Measurements from ENCODE around the gene CACNA1D. TPM values are rescaled to one million over a fixed set of nuclear protein-coding genes. Genes with fewer than 3 reads are reported as not detected.

Gene CACNA1D
- polyA plus RNA-seq, 1 experiment: 0.15 TPM

DNA sequence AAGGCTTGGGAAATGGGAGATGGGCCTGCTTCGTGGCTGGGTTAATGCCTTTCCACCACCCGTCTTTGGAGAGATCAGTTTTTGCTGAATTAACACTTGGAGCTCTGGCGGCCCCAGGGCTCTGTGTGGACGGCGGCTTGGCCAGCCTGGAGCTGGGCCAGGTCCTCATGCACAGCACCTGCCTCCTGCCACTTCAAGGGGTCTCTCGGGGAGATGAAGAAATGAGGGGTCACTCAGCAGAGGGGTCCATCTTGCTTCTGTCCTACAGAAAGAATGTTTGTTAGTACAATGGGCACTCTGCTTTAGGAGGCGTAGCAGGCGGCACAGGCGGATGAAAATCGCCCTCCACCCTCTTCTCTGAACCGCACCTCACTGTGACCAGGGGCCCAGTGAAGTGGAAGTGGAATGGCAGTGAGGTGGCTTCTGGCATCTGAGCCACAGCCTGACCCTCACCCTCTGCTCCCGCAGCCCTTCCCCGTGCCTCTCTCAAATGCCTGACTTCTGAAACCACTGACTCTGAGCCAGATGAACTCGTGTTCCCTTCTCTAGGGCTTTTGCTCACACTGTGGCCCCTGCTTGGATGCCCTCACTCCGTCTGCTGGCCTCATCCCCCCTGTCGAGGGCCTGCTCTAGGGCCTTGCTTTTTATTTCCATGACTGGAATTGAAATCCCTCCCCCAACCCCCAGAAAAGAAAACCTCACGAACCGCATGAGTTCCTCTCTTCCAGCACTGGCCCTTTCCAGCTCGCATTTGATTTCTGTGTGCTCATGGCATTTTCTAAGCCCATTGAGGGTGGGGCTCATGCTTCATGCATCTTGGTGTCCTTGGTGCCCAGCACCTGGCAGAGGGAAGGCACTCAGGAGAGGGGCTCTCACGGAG lies 309.6 kb downstream of the CACNA1D start:
- DNase-seq (ENCODE audit: low read depth): no peak
- TF ChIP-seq, protein P1, sequence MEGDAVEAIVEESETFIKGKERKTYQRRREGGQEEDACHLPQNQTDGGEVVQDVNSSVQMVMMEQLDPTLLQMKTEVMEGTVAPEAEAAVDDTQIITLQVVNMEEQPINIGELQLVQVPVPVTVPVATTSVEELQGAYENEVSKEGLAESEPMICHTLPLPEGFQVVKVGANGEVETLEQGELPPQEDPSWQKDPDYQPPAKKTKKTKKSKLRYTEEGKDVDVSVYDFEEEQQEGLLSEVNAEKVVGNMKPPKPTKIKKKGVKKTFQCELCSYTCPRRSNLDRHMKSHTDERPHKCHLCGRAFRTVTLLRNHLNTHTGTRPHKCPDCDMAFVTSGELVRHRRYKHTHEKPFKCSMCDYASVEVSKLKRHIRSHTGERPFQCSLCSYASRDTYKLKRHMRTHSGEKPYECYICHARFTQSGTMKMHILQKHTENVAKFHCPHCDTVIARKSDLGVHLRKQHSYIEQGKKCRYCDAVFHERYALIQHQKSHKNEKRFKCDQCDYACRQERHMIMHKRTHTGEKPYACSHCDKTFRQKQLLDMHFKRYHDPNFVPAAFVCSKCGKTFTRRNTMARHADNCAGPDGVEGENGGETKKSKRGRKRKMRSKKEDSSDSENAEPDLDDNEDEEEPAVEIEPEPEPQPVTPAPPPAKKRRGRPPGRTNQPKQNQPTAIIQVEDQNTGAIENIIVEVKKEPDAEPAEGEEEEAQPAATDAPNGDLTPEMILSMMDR (IDR thresholded peaks at IDR 0.05; ENCODE audit: insufficient read depth, low read depth, low read length): no peak
- POLR2A ChIA-PET: no interaction called here
- CTCF ChIA-PET: interaction anchor here (0.6 to 1.3 kb wide), 6 partner anchors 9 to 1484 kb away, joined by 3 read pairs; no protein-coding TSS in a partner anchor
- Histone ChIP-seq H3K27me3 (ENCODE audit: control insufficient read depth, insufficient read depth, low read length) (no peaks in the 10 kb centered on the region), H3K4me3 (ENCODE audit: low read depth, low read length) (no peak overlapping the region), H3K36me3 (ENCODE audit: control insufficient read depth, insufficient read depth, low read length) (no peaks in the 10 kb centered on the region)

DNA sequence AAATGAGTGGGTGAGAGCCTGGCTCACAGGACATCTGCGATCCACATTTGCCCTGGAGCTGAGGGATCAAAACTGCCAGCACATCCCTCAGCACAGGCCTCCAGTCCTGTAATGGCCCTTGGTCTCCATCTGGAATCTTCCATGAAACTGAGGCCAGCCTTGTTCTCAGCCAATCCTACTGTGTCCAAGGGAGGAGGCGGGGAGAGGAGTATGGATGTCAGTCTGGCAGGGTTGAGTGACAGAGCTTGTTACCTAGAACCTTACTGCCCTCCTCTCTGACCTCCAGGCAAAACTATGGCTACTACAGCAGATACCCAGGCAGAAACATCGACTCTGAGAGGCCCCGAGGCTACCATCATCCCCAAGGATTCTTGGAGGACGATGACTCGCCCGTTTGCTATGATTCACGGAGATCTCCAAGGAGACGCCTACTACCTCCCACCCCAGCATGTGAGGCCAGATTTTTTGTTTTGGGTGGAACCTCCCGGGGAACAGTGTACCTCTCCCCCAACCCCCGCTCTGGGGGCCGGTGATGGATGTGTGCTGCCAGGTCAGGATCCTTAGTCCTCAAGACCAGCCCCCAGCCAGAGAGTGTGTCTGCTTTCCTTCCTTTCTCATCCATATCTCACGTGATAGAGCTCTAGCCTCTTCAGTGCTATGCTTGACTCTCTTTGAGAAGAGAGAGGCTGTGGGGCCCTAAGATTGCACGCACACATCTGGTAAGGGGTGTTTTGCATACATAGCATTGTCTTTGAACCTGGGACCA lies 310.5 kb downstream of the CACNA1D start:
- H3K4me3 ChIP-seq (ENCODE audit: low read depth, low read length): no peak overlapping the region
- POLR2A ChIA-PET: no interaction called here

DNA sequence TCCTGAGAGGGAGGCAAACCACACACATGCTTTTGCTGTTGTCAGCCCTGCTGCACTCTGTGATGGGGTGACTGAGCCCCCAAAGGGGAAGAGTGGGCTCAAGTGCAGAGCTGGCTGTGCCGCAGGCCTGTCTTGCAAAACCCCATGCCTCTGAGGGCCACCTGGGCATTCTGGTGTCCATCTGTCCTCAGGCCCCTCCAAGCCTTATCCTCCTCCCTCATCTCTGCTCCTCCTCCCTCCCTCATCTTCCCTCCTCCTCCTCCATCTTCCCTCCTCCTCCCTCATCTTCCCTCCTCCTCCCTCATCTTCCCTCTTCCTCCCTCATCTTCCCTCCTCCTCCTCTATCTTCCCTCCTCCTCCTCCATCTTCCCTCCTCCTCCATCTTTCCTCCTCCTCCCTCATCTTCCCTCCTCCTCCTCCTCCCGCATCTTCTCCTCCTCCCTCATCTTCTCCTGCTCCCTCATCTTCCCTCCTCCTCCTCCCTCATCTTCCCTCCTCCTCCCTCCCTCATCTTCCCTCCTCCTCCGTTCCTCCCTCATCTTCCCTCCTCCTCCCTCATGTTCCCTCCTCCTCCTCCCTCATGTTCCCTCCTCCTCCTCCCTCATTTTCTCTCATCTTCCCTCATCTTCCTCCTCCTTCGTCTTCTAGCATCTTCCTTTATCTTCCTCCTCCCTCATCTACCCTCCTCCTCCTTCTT lies 311.2 kb downstream of the CACNA1D start:
- TF ChIP-seq, protein P1 (IDR thresholded peaks at IDR 0.05; ENCODE audit: insufficient read depth, low read depth, low read length): no peak
- no peaks in the 10 kb centered on the region for H3K27me3 ChIP-seq (ENCODE audit: control insufficient read depth, insufficient read depth, low read length)
- H3K36me3 ChIP-seq (ENCODE audit: control insufficient read depth, insufficient read depth, low read length): no peaks in the 10 kb centered on the region
- H3K4me3 ChIP-seq (ENCODE audit: low read depth, low read length): no peak overlapping the region
- no peak for DNase-seq (ENCODE audit: low read depth)
- POLR2A ChIA-PET: no interaction called here
- CTCF ChIA-PET: no interaction called here

More for the DNA sequence above, 310.5 kb downstream of the CACNA1D start:
- TF ChIP-seq, protein P1 (IDR thresholded peaks at IDR 0.05; ENCODE audit: insufficient read depth, low read depth, low read length): no peak
- CTCF ChIA-PET: interaction anchor here (0.7 to 1.3 kb wide), 3 partner anchors 10 to 1484 kb away, joined by 3 read pairs; no protein-coding TSS in a partner anchor
- Histone ChIP-seq H3K27me3 (ENCODE audit: control insufficient read depth, insufficient read depth, low read length) (no peaks in the 10 kb centered on the region), H3K36me3 (ENCODE audit: control insufficient read depth, insufficient read depth, low read length) (no peaks in the 10 kb centered on the region)
- DNase-seq (ENCODE audit: low read depth): peak; percentile 52

DNA sequence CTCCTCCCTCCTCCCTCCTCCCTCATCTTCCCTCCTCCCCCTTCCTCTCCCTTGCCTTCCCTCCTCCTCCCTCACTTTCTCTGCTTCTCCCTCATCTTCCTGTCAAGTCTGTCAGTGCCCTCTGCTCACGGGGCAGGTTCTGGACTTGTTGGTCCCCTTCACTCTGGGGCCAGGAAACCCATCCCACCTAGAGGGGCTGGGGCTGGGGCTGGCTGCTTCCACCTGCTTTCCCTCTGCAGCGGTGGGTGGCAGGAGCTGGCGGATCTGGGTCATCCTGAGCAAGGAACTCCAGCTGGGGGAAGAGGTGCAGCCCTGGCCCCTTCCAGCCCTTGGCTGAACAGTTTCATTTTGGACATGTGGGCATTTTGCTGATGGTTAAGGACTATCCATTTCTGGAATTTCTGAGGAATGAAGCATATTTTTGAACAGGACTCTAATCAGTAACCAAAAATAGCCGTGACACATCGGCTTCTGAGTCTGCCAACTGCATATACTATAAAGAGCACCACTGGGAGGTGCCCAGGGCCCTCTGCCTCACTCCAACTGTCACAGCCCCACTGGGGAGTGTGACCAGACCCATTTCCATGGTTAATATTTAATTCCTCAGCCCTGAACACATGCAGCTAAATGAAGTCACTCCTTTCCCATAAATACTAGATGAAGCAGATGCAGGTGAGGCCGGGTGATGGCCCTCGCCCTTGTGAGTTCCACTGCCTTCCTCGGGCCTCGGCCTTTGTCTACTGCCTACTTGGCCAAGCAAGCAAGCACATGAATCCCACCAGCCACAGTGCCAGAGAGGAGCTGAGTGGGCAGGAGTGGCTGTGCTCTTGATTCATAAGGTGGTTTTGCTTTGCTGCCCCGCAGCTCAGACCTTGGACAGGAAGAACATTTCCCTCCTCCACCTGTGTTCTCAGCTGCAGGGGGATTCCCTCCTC lies 312.0 kb downstream of the CACNA1D start:
- Histone ChIP-seq H3K36me3 (ENCODE audit: control insufficient read depth, insufficient read depth, low read length) (no peaks in the 10 kb centered on the region), H3K27me3 (ENCODE audit: control insufficient read depth, insufficient read depth, low read length) (no peaks in the 10 kb centered on the region), H3K4me3 (ENCODE audit: low read depth, low read length) (no peak overlapping the region)
- DNase-seq (ENCODE audit: low read depth): peak; percentile 54
- ChIA-PET POLR2A (no interaction called here), CTCF (interaction anchor here (1.5 kb wide), 1 partner anchor 29 kb away, joined by 4 read pairs; no protein-coding TSS in a partner anchor)
- TF ChIP-seq, protein P1 (IDR thresholded peaks at IDR 0.05; ENCODE audit: insufficient read depth, low read depth, low read length): no peak; the same call in 1 of the 2 replicates
